Neural crest cell (in vitro differentiated cells): ENCODE results near the gene IGFL4. TPM values are rescaled to one million over a fixed set of nuclear protein-coding genes. Genes with fewer than 3 reads are reported as not detected.

Source experiments
- DNase-seq: peaks from one replicate; pipeline ENCODE4 v3.0.0; 2021; ENCODE audit warnings: low read depth, mixed read lengths, low spot score
- H3K27ac Mint-ChIP-seq: one replicate; pipeline ENCODE4 v1.8.0; 2021; ENCODE audit warnings: mild to moderate bottlenecking, mixed read lengths; ENCODE audit not compliant: unreplicated experiment
- H3K27me3 Mint-ChIP-seq: 2 replicates; pipeline ENCODE4 v1.8.0; 2021; ENCODE audit warnings: low read depth, mild to moderate bottlenecking, mixed read lengths
- H3K36me3 Mint-ChIP-seq: 2 replicates; pipeline ENCODE4 v1.8.0; 2021; ENCODE audit warnings: low read depth, mild to moderate bottlenecking, mixed read lengths
- H3K4me1 Mint-ChIP-seq: 2 replicates; pipeline ENCODE4 v1.8.0; 2021; ENCODE audit warnings: mixed read lengths
- H3K4me3 Mint-ChIP-seq: one replicate; pipeline ENCODE4 v1.8.0; 2021; ENCODE audit warnings: mild to moderate bottlenecking, mixed read lengths
- H3K9me3 Mint-ChIP-seq: 2 replicates; pipeline ENCODE4 v1.8.0; 2021; ENCODE audit warnings: mixed read lengths
- long read RNA-seq: library from polyadenylated mRNA; unstranded; transcript quantifications from one replicate; pipeline ENCODE4 v2.0.0, GENCODE V29; 2020
- total RNA-seq: library from RNA; stranded (reverse); gene quantifications from 2 replicates; pipeline ENCODE4 v1.2.1, GENCODE V29; 2021
- TF ChIP-seq, protein P1 (sequence below): fragments of 200-600 bp; sonication (generic); conservative IDR thresholded peaks from 2 replicates; pipeline ENCODE4 v1.5.0; 2021; ENCODE audit warnings: antibody characterized with exemption, mild to moderate bottlenecking

The IGFL4 gene
- 0.45 and 0.70 TPM in 2 replicates for total RNA-seq
- long read RNA-seq: 0 reads

DNA sequence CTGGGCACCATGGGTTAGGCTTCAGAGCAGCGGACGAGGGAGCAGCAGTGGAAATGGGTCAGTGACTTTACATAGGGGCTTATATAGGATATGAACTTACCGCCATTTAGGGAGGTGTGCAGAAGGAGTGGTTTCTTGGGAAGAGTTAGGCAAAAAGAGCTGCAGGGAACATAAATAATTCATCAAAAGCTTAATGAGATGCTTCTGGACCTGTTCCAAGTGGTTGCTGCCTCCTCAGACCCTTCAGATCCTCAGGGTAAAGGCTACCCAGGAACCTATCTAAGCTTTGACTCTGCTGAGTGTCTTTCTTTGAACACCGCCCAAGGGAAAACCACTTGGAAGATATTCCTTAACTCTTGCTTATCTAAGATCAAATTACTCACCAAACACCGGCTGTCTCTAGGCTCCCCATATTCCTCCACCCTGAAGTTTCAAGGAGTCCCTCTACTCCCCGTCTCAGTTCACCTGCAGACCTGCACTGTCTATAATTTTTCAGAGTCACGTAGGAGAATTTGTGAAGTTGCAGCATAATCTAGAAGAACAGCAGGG lies at the start of gene IGFL4:
Gene IGFL4 (minus strand): TSS at position 51 of the 549 bp plus-strand sequence. CDS start 40 bp downstream, at position 11.
- TF ChIP-seq, protein P1, sequence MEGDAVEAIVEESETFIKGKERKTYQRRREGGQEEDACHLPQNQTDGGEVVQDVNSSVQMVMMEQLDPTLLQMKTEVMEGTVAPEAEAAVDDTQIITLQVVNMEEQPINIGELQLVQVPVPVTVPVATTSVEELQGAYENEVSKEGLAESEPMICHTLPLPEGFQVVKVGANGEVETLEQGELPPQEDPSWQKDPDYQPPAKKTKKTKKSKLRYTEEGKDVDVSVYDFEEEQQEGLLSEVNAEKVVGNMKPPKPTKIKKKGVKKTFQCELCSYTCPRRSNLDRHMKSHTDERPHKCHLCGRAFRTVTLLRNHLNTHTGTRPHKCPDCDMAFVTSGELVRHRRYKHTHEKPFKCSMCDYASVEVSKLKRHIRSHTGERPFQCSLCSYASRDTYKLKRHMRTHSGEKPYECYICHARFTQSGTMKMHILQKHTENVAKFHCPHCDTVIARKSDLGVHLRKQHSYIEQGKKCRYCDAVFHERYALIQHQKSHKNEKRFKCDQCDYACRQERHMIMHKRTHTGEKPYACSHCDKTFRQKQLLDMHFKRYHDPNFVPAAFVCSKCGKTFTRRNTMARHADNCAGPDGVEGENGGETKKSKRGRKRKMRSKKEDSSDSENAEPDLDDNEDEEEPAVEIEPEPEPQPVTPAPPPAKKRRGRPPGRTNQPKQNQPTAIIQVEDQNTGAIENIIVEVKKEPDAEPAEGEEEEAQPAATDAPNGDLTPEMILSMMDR: no peak

DNA sequence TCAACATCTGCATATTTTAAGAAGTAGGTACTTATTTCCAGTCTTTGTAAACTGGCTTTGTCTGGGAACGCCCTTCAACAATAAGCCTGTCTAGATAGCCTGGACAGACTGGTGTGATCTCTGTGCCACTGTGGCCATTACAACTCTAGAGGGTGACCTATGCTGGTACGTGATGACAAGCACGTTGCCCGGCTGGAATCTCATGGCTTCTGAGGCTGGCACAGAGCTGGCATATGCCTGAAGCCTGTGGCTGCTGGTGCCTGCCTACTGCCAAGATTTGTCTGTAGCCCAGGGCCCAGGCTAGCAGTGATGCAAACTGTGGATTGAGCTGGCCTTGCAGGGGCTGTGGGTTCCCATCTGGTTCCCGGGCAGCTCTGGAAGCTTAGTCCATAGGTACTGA lies 49.6 kb upstream of the IGFL4 start:
- Mint-ChIP-seq H3K9me3 (peaks cover 10% of the 10 kb centered on the region), H3K4me1 (no peaks in the 10 kb centered on the region), H3K27me3 (peaks cover 36% of the 10 kb centered on the region), H3K27ac (no peak overlapping the region), H3K36me3 (peaks cover 4% of the 10 kb centered on the region), H3K4me3 (no peak overlapping the region)
- TF ChIP-seq, protein P1: no peak
- DNase-seq: no peak

More for the DNA sequence above, at the start of gene IGFL4:
- H3K4me1 Mint-ChIP-seq: peaks cover 4% of the 10 kb centered on the region
- peaks cover 21% of the 10 kb centered on the region for H3K36me3 Mint-ChIP-seq
- H3K9me3 Mint-ChIP-seq: peaks cover 11% of the 10 kb centered on the region
- peaks cover 19% of the 10 kb centered on the region for H3K27me3 Mint-ChIP-seq
- no peak within 1 kb of the TSS for H3K4me3 Mint-ChIP-seq
- DNase-seq: no peak
- H3K27ac Mint-ChIP-seq: no peak within 1 kb of the TSS

DNA sequence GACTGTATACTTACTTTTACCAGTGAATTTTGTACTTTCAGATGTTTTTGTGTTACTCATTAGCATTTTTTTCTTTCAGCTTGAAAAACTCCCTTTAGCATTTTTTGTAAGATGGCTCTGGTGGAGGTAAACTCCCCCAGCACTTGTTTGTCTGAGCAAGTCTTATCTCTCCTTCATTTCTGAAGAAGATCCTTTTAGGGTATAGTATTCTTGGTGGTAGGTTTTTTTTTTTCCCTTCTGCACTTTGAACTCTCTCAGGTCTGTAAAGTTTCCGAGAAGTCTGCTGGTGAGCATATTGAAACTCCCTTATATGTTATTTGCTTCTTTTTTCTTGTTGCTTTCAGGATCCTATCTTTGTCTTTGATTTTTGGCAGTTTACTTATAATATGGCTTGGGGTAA lies 48.6 kb upstream of the IGFL4 start:
- no peak overlapping the region for H3K4me3 Mint-ChIP-seq
- no peak for DNase-seq
- peaks cover 36% of the 10 kb centered on the region for H3K27me3 Mint-ChIP-seq
- H3K4me1 Mint-ChIP-seq: no peaks in the 10 kb centered on the region
- H3K9me3 Mint-ChIP-seq: peaks cover 13% of the 10 kb centered on the region
- H3K27ac Mint-ChIP-seq: no peak overlapping the region
- TF ChIP-seq, protein P1: no peak
- peaks cover 6% of the 10 kb centered on the region for H3K36me3 Mint-ChIP-seq

DNA sequence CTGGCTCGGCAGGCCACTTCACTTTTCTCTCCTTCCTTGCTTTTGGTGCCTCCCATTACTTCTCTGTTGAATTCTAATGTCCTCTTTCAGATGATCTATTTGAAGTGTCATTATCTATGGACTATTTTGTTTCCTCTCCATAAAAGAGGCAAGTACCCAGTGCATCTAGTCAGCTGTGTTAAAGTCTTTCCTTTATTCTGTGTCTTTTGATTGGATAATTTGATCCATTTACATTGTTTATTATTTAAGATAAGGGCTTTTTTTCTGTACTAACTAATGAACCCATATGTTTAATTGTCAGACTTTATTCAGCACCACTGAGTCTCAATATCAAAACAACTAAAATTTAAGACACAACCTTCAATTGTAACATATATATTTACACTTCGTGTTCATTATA lies 47.3 kb upstream of the IGFL4 start:
- Mint-ChIP-seq H3K4me3 (no peak overlapping the region), H3K27me3 (peaks cover 38% of the 10 kb centered on the region), H3K27ac (no peak overlapping the region), H3K4me1 (no peaks in the 10 kb centered on the region), H3K9me3 (peaks cover 13% of the 10 kb centered on the region), H3K36me3 (peaks cover 6% of the 10 kb centered on the region)
- TF ChIP-seq, protein P1: no peak
- DNase-seq: no peak

DNA sequence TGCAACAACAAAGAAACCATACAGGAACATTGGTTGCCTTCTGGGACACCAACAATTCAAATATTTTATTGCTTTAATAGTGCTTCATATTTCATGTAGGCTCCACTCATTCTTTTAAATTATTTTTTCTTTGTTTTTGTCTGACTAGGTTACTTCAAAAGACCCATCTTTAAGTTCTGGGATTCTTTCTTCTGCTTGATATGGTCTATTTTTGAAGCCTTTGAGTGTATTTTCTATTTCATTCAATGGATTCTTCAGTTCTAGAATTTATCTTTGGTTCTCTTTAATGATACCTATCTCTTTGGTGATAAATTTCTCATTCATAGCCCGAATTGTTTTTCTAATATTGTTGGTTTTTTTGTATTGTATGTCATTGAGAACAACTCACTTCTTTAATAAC lies 45.1 kb upstream of the IGFL4 start:
- H3K9me3 Mint-ChIP-seq: peaks cover 13% of the 10 kb centered on the region
- TF ChIP-seq, protein P1: no peak
- H3K36me3 Mint-ChIP-seq: peaks cover 6% of the 10 kb centered on the region
- H3K4me1 Mint-ChIP-seq: no peaks in the 10 kb centered on the region
- no peak for DNase-seq
- H3K4me3 Mint-ChIP-seq: no peak overlapping the region
- no peak overlapping the region for H3K27ac Mint-ChIP-seq
- H3K27me3 Mint-ChIP-seq: peaks cover 48% of the 10 kb centered on the region
